IMR-90 (cell line): ENCODE results near the gene TBCD. TPM values are rescaled to one million over a fixed set of nuclear protein-coding genes. Genes with fewer than 3 reads are reported as not detected.

Experiments
- ATAC-seq: fragments of 200-7000 bp; cut with Tn5 transposase; 2 replicates; pipeline ENCODE4 v1.9.1; 2020; ENCODE audit warnings: low read depth, mild to moderate bottlenecking, moderate library complexity
- BruUV-seq: library from RNA; stranded (reverse); fragments of 400-500 nt; replicated peaks from 2 replicates; lab custom pipeline; 2021; lab: Mats Ljungman, UMichigan
- CTCF ChIA-PET: fragments of 300-600 bp; formaldehyde crosslinking; extraction: SDS; loops from one replicate; lab custom pipeline; 2021; ENCODE audit warnings: antibody characterized with exemption; lab: Yijun Ruan, JAX
- POLR2A ChIA-PET: fragments of 300-600 bp; sonication (Branson Sonifier 250); formaldehyde crosslinking; loops from one replicate; lab custom pipeline; 2022; ENCODE audit warnings: antibody characterized with exemption; ENCODE audit not compliant: unreplicated experiment; lab: Charles Lee
- DNase-seq: peaks from one replicate; pipeline ENCODE4 v3.0.0; 2013
- H2AFZ ChIP-seq: replicated peaks from 2 replicates; pipeline ENCODE3; 2013; ENCODE audit warnings: low read length, mild to moderate bottlenecking; ENCODE audit not compliant: poor library complexity
- H2AK5ac ChIP-seq: 2 replicates; pipeline ENCODE4 v1.6.1; 2013; ENCODE audit warnings: low read depth, low read length, inconsistent platforms
- H2AK9ac ChIP-seq: replicated peaks from 2 replicates; pipeline ENCODE3; 2013; ENCODE audit warnings: mild to moderate bottlenecking, low read depth, low read length, moderate library complexity; ENCODE audit not compliant: poor library complexity
- H2BK120ac ChIP-seq: 2 replicates; pipeline ENCODE4 v1.6.1; 2013; ENCODE audit warnings: low read depth, low read length, inconsistent platforms
- H2BK15ac ChIP-seq: 3 replicates; pipeline ENCODE4 v1.6.1; 2013; ENCODE audit warnings: low read depth, low read length, inconsistent platforms
- H2BK20ac ChIP-seq: 2 replicates; pipeline ENCODE4 v1.6.1; 2013; ENCODE audit warnings: low read depth, mild to moderate bottlenecking, inconsistent platforms, low read length, moderate library complexity
- H2BK5ac ChIP-seq: 2 replicates; pipeline ENCODE4 v1.6.1; 2013; ENCODE audit warnings: mild to moderate bottlenecking, low read depth, low read length, inconsistent platforms; ENCODE audit not compliant: poor library complexity, severe bottlenecking
- H3K14ac ChIP-seq: replicated peaks from 2 replicates; pipeline ENCODE4 v1.6.1; 2013; ENCODE audit warnings: low read depth, low read length, inconsistent platforms
- H3K18ac ChIP-seq: 2 replicates; pipeline ENCODE4 v1.6.1; 2013; ENCODE audit warnings: low read depth, low read length, control low read depth
- H3K23ac ChIP-seq: 2 replicates; pipeline ENCODE4 v1.6.1; 2013; ENCODE audit warnings: low read depth, low read length, inconsistent platforms
- H3K27ac ChIP-seq: 2 replicates; pipeline ENCODE4 v1.5.1; 2013; ENCODE audit warnings: mild to moderate bottlenecking, control low read depth, low read length; ENCODE audit not compliant: insufficient read depth
- H3K27me3 ChIP-seq: 2 replicates; pipeline ENCODE4 v1.6.1; 2013; ENCODE audit warnings: low read length; ENCODE audit not compliant: control insufficient read depth, insufficient read depth
- H3K36me3 ChIP-seq: 2 replicates; pipeline ENCODE4 v1.6.1; 2013; ENCODE audit warnings: low read length, mixed read lengths; ENCODE audit not compliant: control insufficient read depth, insufficient read depth
- H3K4ac ChIP-seq: 2 replicates; pipeline ENCODE4 v1.6.1; 2013; ENCODE audit warnings: low read depth, low read length, inconsistent platforms
- H3K4me1 ChIP-seq: 2 replicates; pipeline ENCODE4 v1.6.1; 2013; ENCODE audit warnings: low read length, mixed read lengths; ENCODE audit not compliant: control insufficient read depth, insufficient read depth
- H3K4me2 ChIP-seq: 2 replicates; pipeline ENCODE4 v1.6.1; 2013; ENCODE audit warnings: low read depth, mild to moderate bottlenecking, control low read depth, low read length, moderate library complexity
- H3K4me3 ChIP-seq: 2 replicates; pipeline ENCODE4 v1.5.1; 2013; ENCODE audit warnings: low read depth, mild to moderate bottlenecking, control low read depth, low read length, moderate library complexity; ENCODE audit not compliant: insufficient read depth
- H3K56ac ChIP-seq: 2 replicates; pipeline ENCODE4 v1.6.1; 2013; ENCODE audit warnings: low read length, inconsistent platforms; ENCODE audit not compliant: insufficient read depth; ENCODE audit errors: extremely low read depth
- H3K79me1 ChIP-seq, 2 experiments: 2 replicates each; pipeline ENCODE4 v1.6.1; 2013; ENCODE audit warnings: low read length in 2 of 2, inconsistent platforms in 1 of 2, low read depth in 1 of 2
- H3K9ac ChIP-seq: 2 replicates; pipeline ENCODE4 v1.6.1; 2013; ENCODE audit warnings: low read depth, low read length, control low read depth
- H3K9me1 ChIP-seq: 2 replicates; pipeline ENCODE4 v1.6.1; 2013; ENCODE audit warnings: low read length, inconsistent platforms; ENCODE audit not compliant: insufficient read depth
- H3K9me3 ChIP-seq: 2 replicates; pipeline ENCODE4 v1.6.1; 2013; ENCODE audit warnings: low read length; ENCODE audit not compliant: control insufficient read depth, insufficient read depth
- H4K20me1 ChIP-seq: 2 replicates; pipeline ENCODE4 v1.6.1; 2013; ENCODE audit warnings: low read length, inconsistent platforms; ENCODE audit not compliant: insufficient read depth
- H4K5ac ChIP-seq: 2 replicates; pipeline ENCODE4 v1.6.1; 2013; ENCODE audit warnings: mild to moderate bottlenecking, low read depth, low read length, control low read depth
- H4K8ac ChIP-seq, 2 experiments: 2 replicates each; pipeline ENCODE4 v1.6.1; 2013; ENCODE audit warnings: low read depth in 2 of 2, low read length in 2 of 2, control low read depth in 1 of 2, inconsistent platforms in 1 of 2
- H4K91ac ChIP-seq: 2 replicates; pipeline ENCODE4 v1.6.1; 2013; ENCODE audit warnings: low read depth, low read length, inconsistent platforms; ENCODE audit not compliant: insufficient read depth
- FOS ChIP-seq: fragments of 150-350 bp; IDR thresholded peaks from 2 replicates; pipeline ENCODE4 v1.6.1; 2016; ENCODE audit warnings: low read depth, low read length
- MAFK ChIP-seq: IDR thresholded peaks from 2 replicates; pipeline ENCODE4 v1.6.1; 2012; ENCODE audit warnings: low read depth, low read length, improper control_type of control experiment
- dilution Hi-C: fragments of 300-500 bp; cut with HindIII; formaldehyde crosslinking; loops from one replicate; pipeline ENCODE4 v1.14.3; 2018; ENCODE audit warnings: low sequenced_read_pairs; ENCODE audit not compliant: unreplicated experiment
- in situ Hi-C: fragments of 300-500 bp; cut with MboI; formaldehyde crosslinking; loops from 3 replicates; pipeline ENCODE4 v1.14.3; 2019; ENCODE audit warnings: low sequenced_read_pairs, inconsistent platforms, mixed read lengths
- intact Hi-C: fragments of 100-400 bp; cut with micrococcal nuclease; formaldehyde crosslinking; loops from 2 replicates; pipeline ENCODE4 v1.10.0; 2022
- polyA plus RNA-seq, 3 experiments: library from polyadenylated mRNA; depleted of rRNA; stranded (reverse); fragments of >200 nt; gene quantifications; 2 replicates each; pipeline ENCODE4 v1.2.3, GENCODE V29; 2012; ENCODE audit warnings: low replicate concordance in 1 of 3
- total RNA-seq: library from RNA; depleted of rRNA; stranded (reverse); fragments of >200 nt; gene quantifications from 2 replicates; pipeline ENCODE4 v1.2.3, GENCODE V29; 2012

TBCD gene
- total and polyA plus RNA-seq, 2 of the 4 experiments (the other 2 are of a cell fraction) = 21.9 to 54.5 TPM

GRCh38 chr17:82826211-82826610, 74.3 kb downstream of the TBCD start:
- POLR2A ChIA-PET = no interaction called here
- H3K4ac ChIP-seq = no peak overlapping the region

More at GRCh38 chr17:82826211-82826610, 74.3 kb downstream of the TBCD start:
- Histone ChIP-seq H4K8ac (no peak overlapping the region), H2BK5ac (no peak overlapping the region), H3K4me2 (no peak overlapping the region), H3K9me1 (peaks cover 21% of the 10 kb centered on the region), H3K9ac (no peak overlapping the region), H4K5ac (no peak overlapping the region), H3K4me3 (no peak overlapping the region), H2AK9ac (no peak overlapping the region), H3K4me1 (no peaks in the 10 kb centered on the region; the same call in 1 of the 2 replicates), H2BK15ac (no peak overlapping the region), H3K36me3 (peaks cover 20% of the 10 kb centered on the region), H3K23ac (no peak overlapping the region), H4K91ac (no peak overlapping the region), H2AK5ac (no peak overlapping the region), H2AFZ (no peak overlapping the region), H3K27me3 (no peaks in the 10 kb centered on the region), H2BK20ac (no peak overlapping the region), H3K9me3 (no peaks in the 10 kb centered on the region), H2BK120ac (no peak overlapping the region), H3K14ac (no peak overlapping the region), H3K79me1 (peaks cover 16 to 47% of the 10 kb centered on the region in 2 experiments; a peak in 3 of 4 replicates), H3K56ac (no peak overlapping the region), H4K20me1 (peaks cover 10% of the 10 kb centered on the region), H3K27ac (no peak overlapping the region), H3K18ac (no peak overlapping the region)
- ATAC-seq (no peak), DNase-seq (no peak)
- TF ChIP-seq FOS (no peak), MAFK (peak; percentile 89)
- no TSS peak for BruUV-seq
- intact Hi-C loops (no loop called here), in situ Hi-C loops (no loop called here), dilution Hi-C loops (no loop called here)
- CTCF ChIA-PET = interaction anchor here (1.8 kb wide), 1 partner anchor 9 kb away, joined by 5 read pairs; no protein-coding TSS in a partner anchor
